Brain microvascular endothelial cell (primary cell): ENCODE results near the gene PRR30.

Source experiments
- DNase-seq: peaks from one replicate; pipeline ENCODE4 v3.0.0-alpha.2; 2020
- H3K27ac ChIP-seq: fragments of 250-450 bp; sonication (Bioruptor Pico); 2 replicates; pipeline ENCODE4 v1.5.1; 2020; ENCODE audit warnings: mild to moderate bottlenecking, moderate library complexity
- H3K27me3 ChIP-seq: fragments of 250-450 bp; sonication (Bioruptor Pico); replicated peaks from 2 replicates; pipeline ENCODE4 v1.5.1; 2020; ENCODE audit warnings: mild to moderate bottlenecking
- H3K36me3 ChIP-seq: fragments of 250-450 bp; sonication (Bioruptor Pico); replicated peaks from 2 replicates; pipeline ENCODE4 v1.5.1; 2020; ENCODE audit warnings: mild to moderate bottlenecking
- H3K4me3 ChIP-seq: 2 replicates; pipeline ENCODE4 v1.5.1; 2011; ENCODE audit warnings: low read depth, mild to moderate bottlenecking, control low read depth, low read length, moderate library complexity
- CTCF ChIP-seq: IDR thresholded peaks from 2 replicates; pipeline ENCODE4 v1.5.1; 2011; ENCODE audit warnings: low read depth, mild to moderate bottlenecking, moderate library complexity, low read length, control low read depth, inconsistent platforms; ENCODE audit errors: missing control alignments
- in situ Hi-C: cut with HindIII; loops from 2 replicates; pipeline ENCODE4 v1.10.0; 2017; ENCODE audit warnings: low sequenced_read_pairs, low pct_ligation_motif_present

PRR30 gene

DNA sequence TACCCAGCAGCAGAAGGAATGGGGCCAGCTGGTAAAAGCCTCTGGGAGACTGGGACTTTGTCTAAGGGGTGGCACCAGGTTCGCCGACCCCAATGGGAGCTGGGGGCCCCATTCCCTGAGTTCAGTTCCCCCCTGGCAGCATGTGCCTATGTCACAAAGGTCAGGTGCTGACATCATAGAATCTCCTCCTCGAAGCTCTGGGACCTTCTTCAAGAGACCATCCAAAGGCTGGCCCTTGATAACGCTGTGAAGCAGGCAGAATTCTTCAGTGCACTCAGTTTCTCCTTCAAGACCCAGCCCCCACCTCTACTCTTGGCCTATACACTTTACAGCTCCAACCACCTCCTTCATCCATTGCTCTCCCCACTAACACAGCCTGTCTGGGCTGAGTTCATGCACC is at the start of gene PRR30:
TSS of gene PRR30 (minus strand) at position 101 of the 400 bp plus-strand sequence. CDS start 1,081 bp downstream, outside the sequence.
- Histone ChIP-seq H3K36me3 (no peaks in the 10 kb centered on the region), H3K27me3 (no peaks in the 10 kb centered on the region), H3K27ac (no peak within 1 kb of the TSS), H3K4me3 (no peak within 1 kb of the TSS)
- TF ChIP-seq CTCF, result no peak
- no peak for DNase-seq
- in situ Hi-C loops, result no loop called here

- H3K27ac ChIP-seq, result no peak overlapping the region
- no peak for DNase-seq
- H3K4me3 ChIP-seq, result no peak overlapping the region
- TF ChIP-seq CTCF, result no peak
- in situ Hi-C loops, result no loop called here
- H3K27me3 ChIP-seq, result no peaks in the 10 kb centered on the region
- H3K36me3 ChIP-seq, result no peaks in the 10 kb centered on the region
Measured at GRCh38 chr2:27186613-27187345, 47.6 kb upstream of the PRR30 start.

DNA sequence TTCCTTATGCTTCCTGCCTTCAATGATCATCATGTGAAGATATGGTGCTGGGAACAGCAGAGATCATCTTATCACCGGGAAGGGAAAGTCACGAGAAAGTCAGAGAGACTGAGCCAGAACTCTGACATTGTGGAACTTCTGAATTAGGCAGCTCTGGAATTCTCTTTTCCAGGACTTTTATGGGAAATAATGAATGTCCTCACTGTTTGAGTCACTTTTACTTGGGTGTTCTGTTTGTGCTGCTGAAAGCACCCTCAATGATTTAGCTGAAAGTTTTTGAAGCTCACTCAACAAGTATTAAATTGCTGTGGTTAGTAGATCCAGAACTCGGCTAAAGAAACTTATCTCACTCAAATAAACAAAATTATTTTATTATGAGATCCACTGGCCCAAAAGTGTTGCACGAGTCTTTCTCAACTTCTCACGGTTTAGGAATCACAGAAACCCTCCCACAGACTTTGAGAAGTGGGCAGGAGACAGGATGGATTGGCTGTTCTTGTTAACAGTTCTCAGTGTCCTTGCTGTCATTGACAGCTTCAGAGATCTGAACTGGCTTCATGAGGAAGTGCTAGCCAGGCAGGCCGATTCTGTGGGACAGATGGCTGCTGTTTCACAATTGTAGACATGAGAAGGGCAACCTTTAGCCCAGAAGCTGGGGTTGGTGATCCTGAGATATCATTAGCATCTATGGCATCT is 46.3 kb upstream of the PRR30 start:
- Histone ChIP-seq H3K27ac (no peak overlapping the region), H3K4me3 (no peak overlapping the region), H3K27me3 (no peaks in the 10 kb centered on the region), H3K36me3 (no peaks in the 10 kb centered on the region)
- in situ Hi-C loops, result no loop called here
- DNase-seq, result no peak
- TF ChIP-seq CTCF, result no peak

- no peak for DNase-seq
- in situ Hi-C loops, result no loop called here
- H3K27ac ChIP-seq, result no peak overlapping the region
- no peaks in the 10 kb centered on the region for H3K27me3 ChIP-seq
- no peak overlapping the region for H3K4me3 ChIP-seq
- no peaks in the 10 kb centered on the region for H3K36me3 ChIP-seq
- no peak for TF ChIP-seq CTCF
Measured at GRCh38 chr2:27184115-27184514, 44.9 kb upstream of the PRR30 start.

DNA sequence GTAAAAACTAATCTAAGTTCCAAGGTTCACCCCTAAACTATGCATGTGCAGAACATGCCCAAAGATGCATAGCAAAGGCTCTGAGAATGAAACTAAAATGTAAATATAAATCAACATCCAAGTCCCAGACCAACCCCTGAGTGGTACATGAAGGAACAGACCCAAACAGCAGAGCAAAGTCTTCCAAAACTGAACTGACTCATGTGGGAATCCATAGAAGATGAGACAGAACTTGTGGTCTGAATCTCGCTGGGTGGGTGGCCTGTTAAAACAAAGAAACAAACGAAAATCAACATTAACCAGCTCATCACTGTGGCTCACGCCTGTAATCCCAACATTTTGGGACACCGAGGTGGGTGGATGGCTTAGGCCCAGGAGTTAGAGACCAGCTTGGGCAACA is 43.1 kb upstream of the PRR30 start:
- H3K27me3 ChIP-seq, result no peaks in the 10 kb centered on the region
- no peak overlapping the region for H3K27ac ChIP-seq
- H3K36me3 ChIP-seq, result no peaks in the 10 kb centered on the region
- H3K4me3 ChIP-seq, result no peak overlapping the region
- peak; percentile 43 for DNase-seq
- in situ Hi-C loops, result no loop called here
- no peak for TF ChIP-seq CTCF
